Astrocyte of the spinal cord (primary cell): ENCODE data around the gene THAP11.
"Not testable (repeated sequence)": the region's sequence is repeated elsewhere in the genome, so short reads cannot be mapped to it uniquely, and the experiment has no call there.

ENCODE experiments used
- DNase-seq: peaks from one replicate; pipeline ENCODE4 v3.0.0; 2011; ENCODE audit warnings: low read depth, low spot score
- H3K4me3 ChIP-seq: 2 replicates; pipeline ENCODE4 v1.5.1; 2011; ENCODE audit warnings: low read depth, mild to moderate bottlenecking, low read length, moderate library complexity
- in situ Hi-C: cut with HindIII; loops from 2 replicates; pipeline ENCODE4 v1.10.0; 2017; ENCODE audit warnings: low sequenced_read_pairs
- TF ChIP-seq, protein P1 (sequence below): IDR thresholded peaks from 2 replicates; pipeline ENCODE4 v1.5.1; 2012; ENCODE audit warnings: low read depth, mild to moderate bottlenecking, low read length, inconsistent platforms

THAP11 gene

GRCh38 chr16:67860589-67861398 is 18.7 kb downstream of the THAP11 start:
- no peak for DNase-seq
- in situ Hi-C loops = no loop called here
- TF ChIP-seq, protein P1, sequence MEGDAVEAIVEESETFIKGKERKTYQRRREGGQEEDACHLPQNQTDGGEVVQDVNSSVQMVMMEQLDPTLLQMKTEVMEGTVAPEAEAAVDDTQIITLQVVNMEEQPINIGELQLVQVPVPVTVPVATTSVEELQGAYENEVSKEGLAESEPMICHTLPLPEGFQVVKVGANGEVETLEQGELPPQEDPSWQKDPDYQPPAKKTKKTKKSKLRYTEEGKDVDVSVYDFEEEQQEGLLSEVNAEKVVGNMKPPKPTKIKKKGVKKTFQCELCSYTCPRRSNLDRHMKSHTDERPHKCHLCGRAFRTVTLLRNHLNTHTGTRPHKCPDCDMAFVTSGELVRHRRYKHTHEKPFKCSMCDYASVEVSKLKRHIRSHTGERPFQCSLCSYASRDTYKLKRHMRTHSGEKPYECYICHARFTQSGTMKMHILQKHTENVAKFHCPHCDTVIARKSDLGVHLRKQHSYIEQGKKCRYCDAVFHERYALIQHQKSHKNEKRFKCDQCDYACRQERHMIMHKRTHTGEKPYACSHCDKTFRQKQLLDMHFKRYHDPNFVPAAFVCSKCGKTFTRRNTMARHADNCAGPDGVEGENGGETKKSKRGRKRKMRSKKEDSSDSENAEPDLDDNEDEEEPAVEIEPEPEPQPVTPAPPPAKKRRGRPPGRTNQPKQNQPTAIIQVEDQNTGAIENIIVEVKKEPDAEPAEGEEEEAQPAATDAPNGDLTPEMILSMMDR = no peak
- no peak overlapping the region for H3K4me3 ChIP-seq

DNA sequence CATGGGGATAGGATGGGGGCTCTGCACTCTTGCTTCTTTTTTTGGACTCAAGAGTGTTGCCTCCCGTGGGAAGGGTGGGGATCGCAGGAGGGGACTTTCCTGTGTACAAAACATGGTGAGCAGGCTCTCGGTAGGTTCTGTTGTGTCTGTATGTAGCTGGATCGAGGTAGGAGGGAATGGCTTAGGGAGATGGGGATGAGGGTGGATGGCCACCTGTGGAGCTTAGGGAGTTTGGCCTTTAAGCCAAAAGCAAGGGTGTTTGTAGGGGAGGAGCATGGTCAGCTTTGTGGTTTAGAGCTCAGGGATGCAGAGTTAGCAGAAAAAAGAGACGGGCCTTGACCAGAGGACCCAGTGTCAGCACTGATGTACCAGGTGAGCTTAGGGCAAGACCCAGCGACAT is 19.8 kb downstream of the THAP11 start:
- TF ChIP-seq, protein P1 = no peak
- no peak overlapping the region for H3K4me3 ChIP-seq
- in situ Hi-C loops = no loop called here
- no peak for DNase-seq

DNA sequence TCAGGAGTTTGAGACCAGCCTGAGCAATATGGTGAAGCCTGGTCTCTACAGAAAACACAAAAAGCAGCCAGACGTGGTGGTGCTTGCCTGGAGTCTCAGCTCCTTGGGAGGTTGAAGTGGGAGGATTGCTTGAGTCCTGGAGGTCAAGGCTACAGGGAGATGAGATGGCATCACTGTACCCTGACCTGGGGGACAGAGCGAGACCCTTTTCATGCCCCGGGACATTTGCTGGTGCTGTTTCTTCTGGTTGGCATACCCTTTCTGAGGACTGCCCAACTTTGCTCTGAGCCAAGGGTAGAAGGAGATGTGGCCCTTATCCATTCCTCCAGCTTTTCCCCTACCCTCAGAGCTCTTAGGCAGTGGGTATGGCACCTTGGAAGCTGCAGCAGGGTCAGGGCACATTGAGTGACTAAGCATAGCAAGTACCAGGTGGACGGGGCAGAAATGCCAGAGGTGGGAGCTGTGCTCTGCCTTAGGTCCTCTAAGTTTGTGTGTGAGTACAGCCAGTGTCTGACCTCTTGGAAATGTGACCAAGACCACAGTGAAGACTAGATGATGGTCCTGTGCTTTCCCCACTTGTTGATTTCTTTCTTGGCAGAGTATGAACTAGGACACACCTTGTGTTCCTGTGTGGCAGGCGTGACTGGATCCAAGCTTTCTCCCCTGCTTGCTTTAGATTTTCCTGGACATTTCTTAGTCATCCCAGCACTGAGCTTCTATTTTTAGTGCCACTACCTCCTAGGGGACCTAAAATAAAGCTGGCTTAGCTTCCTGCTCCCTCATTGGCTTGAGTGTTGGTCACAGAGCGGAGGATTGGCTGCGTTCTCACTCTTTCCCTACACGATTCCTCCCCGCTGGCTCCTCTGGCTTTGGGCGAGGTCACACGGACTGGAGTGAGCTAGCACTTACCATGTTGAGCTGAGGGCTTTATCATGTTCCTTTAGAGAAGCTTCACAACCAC is 20.8 kb downstream of the THAP11 start:
- TF ChIP-seq, protein P1 = no peak
- peak; percentile 69 for DNase-seq
- in situ Hi-C loops = no loop called here
- H3K4me3 ChIP-seq = no peak overlapping the region

DNA sequence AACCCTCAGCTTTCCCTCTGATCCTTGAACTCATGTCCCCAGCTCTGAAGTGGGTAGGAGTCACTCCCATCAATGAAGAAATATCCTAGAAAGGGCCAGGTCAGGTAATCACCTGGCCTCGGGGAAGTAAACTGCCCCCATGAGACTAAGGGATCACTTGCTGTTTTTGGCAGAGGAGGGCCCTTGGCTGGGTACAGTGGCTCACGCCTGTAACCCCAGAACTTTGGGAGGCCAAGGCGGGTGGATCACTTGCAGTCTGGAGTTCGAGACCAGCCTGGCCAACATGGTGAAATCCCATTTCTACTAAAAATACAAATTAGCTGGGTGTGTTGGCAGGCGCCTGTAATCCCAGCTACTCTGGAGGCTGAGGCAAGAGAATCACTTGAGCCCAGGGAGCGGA is 21.9 kb downstream of the THAP11 start:
- in situ Hi-C loops, H3K4me3 ChIP-seq: not testable (repeated sequence)

GRCh38 chr16:67864594-67864993 is 22.5 kb downstream of the THAP11 start:
- in situ Hi-C loops = no loop called here

More for the DNA sequence above, 21.9 kb downstream of the THAP11 start:
- DNase-seq = not testable (repeated sequence)

GRCh38 chr16:67865318-67865717 is 23.2 kb downstream of the THAP11 start:
- TF ChIP-seq, protein P1 = peak; percentile 42
- H3K4me3 ChIP-seq = no peak overlapping the region
- DNase-seq = no peak
- in situ Hi-C loops = no loop called here

More at GRCh38 chr16:67864594-67864993, 22.5 kb downstream of the THAP11 start:
- H3K4me3 ChIP-seq = no peak overlapping the region
- no peak for DNase-seq
- TF ChIP-seq, protein P1 = no peak
